Lower leg skin (tissue), 3 donors: Measurements from ENCODE around the gene TUBD1.
"Not testable (repeated sequence)": the region's sequence is repeated elsewhere in the genome, so short reads cannot be mapped to it uniquely, and the experiment has no call there.

Experiments used
- POLR2A ChIP-seq, 2 donors: fragments of 450-650 bp; IDR thresholded peaks; one replicate each; pipeline ENCODE4 v1.6.1; 2016 to 2017; ENCODE audit warnings: antibody characterized with exemption in 2 of 2, mild to moderate bottlenecking in 1 of 2, moderate library complexity in 1 of 2
- TF ChIP-seq, protein P1 (sequence below), 3 donors: fragments of 450-650 bp; IDR thresholded peaks; one replicate each; pipeline ENCODE4 v1.5.1; 2016; ENCODE audit warnings: antibody characterized with exemption in 3 of 3, mild to moderate bottlenecking in 3 of 3, moderate library complexity in 2 of 3

DNA sequence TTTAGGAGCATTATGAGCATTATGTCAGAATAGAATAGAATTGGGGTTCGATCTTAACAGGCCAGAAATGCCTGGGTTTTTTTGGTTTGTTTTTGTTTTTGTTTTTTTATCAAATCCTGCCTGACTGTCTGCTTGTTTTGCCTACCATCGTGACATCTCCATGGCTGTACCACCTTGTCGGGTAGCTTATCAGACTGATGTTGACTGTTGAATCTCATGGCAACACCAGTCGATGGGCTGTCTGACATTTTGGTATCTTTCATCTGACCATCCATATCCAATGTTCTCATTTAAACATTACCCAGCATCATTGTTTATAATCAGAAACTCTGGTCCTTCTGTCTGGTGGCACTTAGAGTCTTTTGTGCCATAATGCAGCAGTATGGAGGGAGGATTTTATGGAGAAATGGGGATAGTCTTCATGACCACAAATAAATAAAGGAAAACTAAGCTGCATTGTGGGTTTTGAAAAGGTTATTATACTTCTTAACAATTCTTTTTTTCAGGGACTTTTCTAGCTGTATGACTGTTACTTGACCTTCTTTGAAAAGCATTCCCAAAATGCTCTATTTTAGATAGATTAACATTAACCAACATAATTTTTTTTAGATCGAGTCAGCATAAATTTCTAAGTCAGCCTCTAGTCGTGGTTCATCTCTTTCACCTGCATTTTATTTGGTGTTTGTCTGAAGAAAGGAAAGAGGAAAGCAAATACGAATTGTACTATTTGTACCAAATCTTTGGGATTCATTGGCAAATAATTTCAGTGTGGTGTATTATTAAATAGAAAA lies 51.5 kb downstream of the TUBD1 start:
- TF ChIP-seq, protein P1, sequence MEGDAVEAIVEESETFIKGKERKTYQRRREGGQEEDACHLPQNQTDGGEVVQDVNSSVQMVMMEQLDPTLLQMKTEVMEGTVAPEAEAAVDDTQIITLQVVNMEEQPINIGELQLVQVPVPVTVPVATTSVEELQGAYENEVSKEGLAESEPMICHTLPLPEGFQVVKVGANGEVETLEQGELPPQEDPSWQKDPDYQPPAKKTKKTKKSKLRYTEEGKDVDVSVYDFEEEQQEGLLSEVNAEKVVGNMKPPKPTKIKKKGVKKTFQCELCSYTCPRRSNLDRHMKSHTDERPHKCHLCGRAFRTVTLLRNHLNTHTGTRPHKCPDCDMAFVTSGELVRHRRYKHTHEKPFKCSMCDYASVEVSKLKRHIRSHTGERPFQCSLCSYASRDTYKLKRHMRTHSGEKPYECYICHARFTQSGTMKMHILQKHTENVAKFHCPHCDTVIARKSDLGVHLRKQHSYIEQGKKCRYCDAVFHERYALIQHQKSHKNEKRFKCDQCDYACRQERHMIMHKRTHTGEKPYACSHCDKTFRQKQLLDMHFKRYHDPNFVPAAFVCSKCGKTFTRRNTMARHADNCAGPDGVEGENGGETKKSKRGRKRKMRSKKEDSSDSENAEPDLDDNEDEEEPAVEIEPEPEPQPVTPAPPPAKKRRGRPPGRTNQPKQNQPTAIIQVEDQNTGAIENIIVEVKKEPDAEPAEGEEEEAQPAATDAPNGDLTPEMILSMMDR (IDR thresholded peaks at IDR 0.05): not testable (repeated sequence)
- TF ChIP-seq POLR2A (IDR thresholded peaks at IDR 0.05): not testable (repeated sequence)
